ENCODE measurements around the gene LAMTOR1. TPM values are rescaled to one million over a fixed set of nuclear protein-coding genes. Genes with fewer than 3 reads are reported as not detected.

LAMTOR1 gene
- total RNA-seq, 1 donor from 2014 or later, result 80.3 TPM

- DNase-seq (ENCODE audit: missing footprints) (no peak), ATAC-seq (no peak)
- intact Hi-C loops (cut with DNase I), result no loop called here
These were observed 20.1 kb upstream of the LAMTOR1 start for GRCh38 chr11:72123117-72123653.

DNA sequence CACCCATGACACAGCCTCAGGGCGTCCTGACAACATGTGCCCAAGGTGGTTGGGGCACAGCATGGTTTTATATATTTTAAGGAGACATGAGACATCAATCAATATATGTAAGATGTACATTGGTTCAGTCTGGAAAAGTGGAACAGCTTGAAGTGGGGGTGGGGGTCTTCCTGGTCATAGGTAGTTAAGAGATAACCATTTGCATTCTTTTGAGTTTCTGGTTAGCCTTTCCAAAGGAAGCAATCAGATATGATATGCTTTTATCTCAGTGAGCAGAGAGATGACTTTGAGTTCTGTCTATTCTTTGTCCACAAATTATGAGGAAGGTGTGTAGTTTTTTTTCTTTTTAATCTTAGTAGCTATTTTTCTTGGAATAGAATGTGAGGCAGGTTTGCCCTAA, 19.5 kb upstream of the LAMTOR1 start:
- ATAC-seq (no peak), DNase-seq (ENCODE audit: missing footprints) (no peak)
- intact Hi-C loops (cut with DNase I), result no loop called here

DNA sequence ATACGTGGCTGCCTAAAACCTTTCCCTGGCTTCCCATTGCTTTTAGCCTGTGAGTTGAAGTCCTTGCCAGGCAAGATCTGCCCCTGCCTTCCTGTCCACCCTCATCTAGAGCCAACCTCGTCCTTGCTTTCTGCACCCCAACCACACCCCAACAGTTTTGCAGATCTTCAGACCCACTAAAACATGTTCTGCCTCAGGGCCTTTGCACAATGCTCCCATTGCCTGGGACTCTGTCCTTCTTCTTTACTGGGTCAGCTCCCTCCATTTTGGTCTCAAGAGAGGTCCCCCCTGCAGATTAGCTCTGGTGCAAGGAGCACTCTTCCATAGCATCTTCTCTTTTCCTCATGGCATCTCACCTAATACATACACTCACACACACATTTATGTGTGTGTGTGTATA, 17.8 kb upstream of the LAMTOR1 start:
- DNase-seq (ENCODE audit: missing footprints) (no peak), ATAC-seq (no peak)
- intact Hi-C loops (cut with DNase I), result no loop called here

DNA sequence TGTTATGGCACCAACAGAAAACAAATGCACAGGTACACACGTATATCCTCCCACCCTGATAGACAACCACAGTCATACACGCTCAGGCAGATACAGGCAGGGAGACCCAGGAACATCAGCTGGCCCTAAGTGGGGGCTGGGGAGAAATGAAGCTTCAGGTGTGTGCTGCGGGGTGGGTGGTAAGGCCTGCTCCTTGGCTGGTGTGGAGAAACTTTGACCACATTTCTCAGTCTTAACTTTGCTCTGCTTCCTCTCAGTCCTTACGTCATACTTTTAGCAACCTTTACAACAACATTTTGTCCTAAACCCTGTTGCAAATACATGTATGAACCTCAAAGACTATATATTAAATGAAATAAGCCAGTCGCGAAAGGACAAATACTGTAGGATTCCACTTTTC, 16.1 kb upstream of the LAMTOR1 start:
- ATAC-seq, result no peak
- intact Hi-C loops (cut with DNase I), result loop anchor here (10.0 kb wide), 1 partner anchor 316 kb away; the partner anchor contains the start of gene CLPB
- no peak for DNase-seq (ENCODE audit: missing footprints)

- DNase-seq (ENCODE audit: missing footprints) (no peak), ATAC-seq (no peak)
- intact Hi-C loops (cut with DNase I), result loop anchor here (10.0 kb wide), 1 partner anchor 319 kb away; the partner anchor contains the start of gene CLPB
These were observed 13.1 kb upstream of the LAMTOR1 start for GRCh38 chr11:72116019-72116755.

GRCh38 chr11:72114570-72114969, 11.5 kb upstream of the LAMTOR1 start:
- no peak for DNase-seq (ENCODE audit: missing footprints)
- ATAC-seq, result no peak
- intact Hi-C loops (cut with DNase I), result loop anchor here (5.0 to 10.0 kb wide), 2 partner anchors 182 to 320 kb away; partner anchors contain the start of gene CLPB

GRCh38 chr11:72112978-72113808, 10.1 kb upstream of the LAMTOR1 start:
- no peak for DNase-seq (ENCODE audit: missing footprints)
- intact Hi-C loops (cut with DNase I), result loop anchor here (1.0 to 10.0 kb wide), 4 partner anchors 10 to 322 kb away; partner anchors contain the start of genes CLPB, LAMTOR1, LRRC51 and NUMA1
- no peak for ATAC-seq

GRCh38 chr11:72112143-72112977, 9.3 kb upstream of the LAMTOR1 start, which contains the start of gene ANAPC15:
TSS of gene ANAPC15 (minus strand) at chr11:72112695. CDS start at chr11:72111276, 1,419 bp downstream.
- ATAC-seq (peak; percentile 94), DNase-seq (ENCODE audit: missing footprints) (peak; percentile 98)
- intact Hi-C loops (cut with DNase I), result loop anchor here (1.0 to 10.0 kb wide), 4 partner anchors 9 to 322 kb away; partner anchors contain the start of genes CLPB, LAMTOR1, LRRC51 and NUMA1

- intact Hi-C loops (cut with DNase I), result loop anchor here (1.0 to 10.0 kb wide), 4 partner anchors 8 to 323 kb away; partner anchors contain the start of genes CLPB, LAMTOR1, LRRC51 and NUMA1
- DNase-seq (ENCODE audit: missing footprints) (no peak), ATAC-seq (no peak)
These were observed 8.4 kb upstream of the LAMTOR1 start for GRCh38 chr11:72111300-72112142.

DNA sequence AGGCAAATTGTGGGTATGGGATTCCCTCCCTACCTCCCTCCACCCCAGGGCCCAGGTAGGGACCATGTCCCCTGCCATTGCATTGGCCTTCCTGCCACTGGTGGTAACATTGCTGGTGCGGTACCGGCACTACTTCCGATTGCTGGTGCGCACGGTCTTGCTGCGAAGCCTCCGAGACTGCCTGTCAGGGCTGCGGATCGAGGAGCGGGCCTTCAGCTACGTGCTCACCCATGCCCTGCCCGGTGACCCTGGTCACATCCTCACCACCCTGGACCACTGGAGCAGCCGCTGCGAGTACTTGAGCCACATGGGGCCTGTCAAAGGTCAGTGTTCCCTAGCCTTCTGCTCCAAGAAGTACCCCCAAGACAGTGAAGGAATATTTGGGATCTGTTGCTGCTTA, 2.8 kb upstream of the LAMTOR1 start, which contains the start of gene TOMT:
Gene TOMT (plus strand): TSS at position 37 of the 400 bp plus-strand sequence. CDS start 28 bp downstream, at position 65.
- intact Hi-C loops (cut with DNase I), result no loop called here
- no peak for DNase-seq (ENCODE audit: missing footprints)
- ATAC-seq, result no peak

GRCh38 chr11:72103754-72104167, 664 bp upstream of the LAMTOR1 start:
- intact Hi-C loops (cut with DNase I), result loop anchor here (1.0 to 2.0 kb wide), 3 partner anchors 9 to 119 kb away; partner anchors contain the start of gene ANAPC15
- DNase-seq (ENCODE audit: missing footprints) (no peak), ATAC-seq (no peak)

GRCh38 chr11:72102631-72102945, 509 bp downstream of the LAMTOR1 start:
- intact Hi-C loops (cut with DNase I), result loop anchor here (2.0 kb wide), 2 partner anchors 62 to 120 kb away; no protein-coding TSS in a partner anchor
- DNase-seq (ENCODE audit: missing footprints) (no peak), ATAC-seq (no peak)

DNA sequence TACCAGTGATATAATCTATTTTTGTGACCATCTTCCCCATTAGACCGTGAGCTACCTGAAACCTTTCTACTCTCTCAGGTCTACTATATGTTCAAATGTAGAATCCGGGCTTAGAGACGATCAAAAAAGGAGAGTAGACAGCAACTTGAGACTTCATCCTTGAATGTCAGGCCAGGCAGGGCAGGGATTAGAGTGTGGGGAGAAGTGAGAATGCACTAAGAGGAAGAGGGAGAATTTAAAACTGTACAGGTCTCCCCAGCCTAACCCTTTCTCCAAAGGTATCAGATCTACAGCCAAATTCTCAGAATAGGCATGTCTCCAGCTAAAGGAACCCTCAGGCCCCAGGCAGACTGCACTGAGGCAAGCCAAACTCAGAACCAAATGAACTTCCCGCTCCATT, 935 bp downstream of the LAMTOR1 start:
- intact Hi-C loops (cut with DNase I), result loop anchor here (2.0 kb wide), 2 partner anchors 61 to 121 kb away; no protein-coding TSS in a partner anchor
- no peak for DNase-seq (ENCODE audit: missing footprints)
- no peak for ATAC-seq

- intact Hi-C loops (cut with DNase I), result no loop called here
- no peak for ATAC-seq
These were observed 2.6 kb downstream of the LAMTOR1 start for GRCh38 chr11:72100462-72100861.

GRCh38 chr11:72100009-72100408, 3.1 kb downstream of the LAMTOR1 start:
- DNase-seq (ENCODE audit: missing footprints), result no peak
- intact Hi-C loops (cut with DNase I), result no loop called here
- ATAC-seq, result no peak

More at GRCh38 chr11:72100462-72100861, 2.6 kb downstream of the LAMTOR1 start:
- no peak for DNase-seq (ENCODE audit: missing footprints)

DNA sequence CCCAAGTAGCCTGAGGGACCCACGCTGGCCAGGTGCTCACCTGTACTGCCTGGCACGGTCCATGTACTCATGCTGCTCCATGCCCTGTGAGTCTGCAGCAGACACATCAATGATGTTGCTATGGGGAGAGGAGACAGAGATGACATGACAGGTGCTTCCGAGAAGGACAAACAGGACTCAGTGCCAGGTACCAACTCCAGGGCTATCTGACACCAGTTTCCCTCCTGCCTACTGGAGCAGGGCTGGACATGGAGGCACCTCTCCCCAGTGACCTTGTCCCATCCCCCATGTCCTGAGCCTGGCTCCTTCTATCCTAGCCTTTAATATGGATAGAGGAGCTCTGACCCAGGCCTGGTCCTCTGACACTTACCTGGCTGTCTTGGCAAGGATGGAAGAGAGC, 4.4 kb downstream of the LAMTOR1 start:
- DNase-seq (ENCODE audit: missing footprints) (no peak), ATAC-seq (no peak)
- intact Hi-C loops (cut with DNase I), result no loop called here

- intact Hi-C loops (cut with DNase I), result loop anchor here (1.0 kb wide), 1 partner anchor 66 kb away; no protein-coding TSS in a partner anchor
- peak; percentile 76 for DNase-seq (ENCODE audit: missing footprints)
- peak; percentile 89 for ATAC-seq
These were observed 11.8 kb downstream of the LAMTOR1 start for GRCh38 chr11:72091292-72091691.
